HCT116 (cell line): ENCODE results near the gene SUB1. TPM values are rescaled to one million over a fixed set of nuclear protein-coding genes. Genes with fewer than 3 reads are reported as not detected.

Source experiments
- ATAC-seq: fragments of 200-7000 bp; cut with Tn5 transposase; 2 replicates; pipeline ENCODE4 v1.9.1; 2020; ENCODE audit warnings: mild to moderate bottlenecking, moderate library complexity
- BruUV-seq: library from RNA; stranded (reverse); fragments of 400-500 nt; replicated peaks from 2 replicates; lab custom pipeline; 2021; lab: Mats Ljungman, UMichigan
- CTCF ChIA-PET: fragments of 300-600 bp; sonication (Branson Sonifier 250); formaldehyde crosslinking; loops from one replicate; lab custom pipeline; 2021; ENCODE audit warnings: antibody characterized with exemption; lab: Charles Lee
- POLR2A ChIA-PET: fragments of 300-600, 350-600 bp; sonication (Branson Sonifier 250); formaldehyde crosslinking; loops from one replicate; lab custom pipeline; 2021; ENCODE audit warnings: antibody characterized with exemption; lab: Charles Lee
- RAD21 ChIA-PET, 2 experiments: fragments of 300-600 bp; sonication (Branson Sonifier 250); formaldehyde crosslinking; loops; one replicate each; lab custom pipeline; 2023; ENCODE audit warnings: low total read pairs in 2 of 2; ENCODE audit not compliant: uncharacterized antibody in 2 of 2, unreplicated experiment in 2 of 2, low non-redundant PET in 1 of 2; lab: Charles Lee
- DNase-seq: peaks from one replicate; pipeline ENCODE4 v3.0.0-alpha.2; 2010; ENCODE audit warnings: low read depth, low spot score
- H2AFZ ChIP-seq: fragments of 200-600 bp; shearing (Covaris generic), sonication (generic); 2 replicates; pipeline ENCODE4 v1.6.1; 2017; ENCODE audit warnings: low read depth, mixed run types, mixed read lengths, antibody characterized with exemption, low read length; ENCODE audit not compliant: poor library complexity, severe bottlenecking
- H3K27ac ChIP-seq: 2 replicates; pipeline ENCODE4 v1.5.1; 2012; ENCODE audit warnings: low read depth, low read length
- H3K27me3 ChIP-seq: fragments of 200-600 bp; sonication (generic); 2 replicates; pipeline ENCODE4 v1.6.1; 2016; ENCODE audit warnings: mixed run types, low read length, mixed read lengths; ENCODE audit not compliant: insufficient read depth
- H3K36me3 ChIP-seq, 2 experiments: fragments of 200-500 bp in 1 of 2; fragments of 200-600 bp in 1 of 2; sonication (Bioruptor generic) in 1 of 2; sonication (generic) in 1 of 2; 2 replicates each; pipeline versions ENCODE4 v1.5.1 to v1.6.1; 2014 to 2016; ENCODE audit warnings: low read length in 2 of 2, inconsistent platforms in 1 of 2, mixed read lengths in 1 of 2, mixed run types in 1 of 2; ENCODE audit not compliant: insufficient read depth in 2 of 2, control insufficient read depth in 1 of 2
- H3K4me1 ChIP-seq, 2 experiments: fragments of 200-600 bp in 1 of 2; sonication (generic) in 1 of 2; 2 replicates each; pipeline versions ENCODE4 v1.5.1 to v1.6.1; 2012 to 2017; ENCODE audit warnings: low read length in 2 of 2, inconsistent platforms in 1 of 2, mild to moderate bottlenecking in 1 of 2, mixed read lengths in 1 of 2, mixed run types in 1 of 2, moderate library complexity in 1 of 2; ENCODE audit not compliant: insufficient read depth in 2 of 2, control insufficient read depth in 1 of 2
- H3K4me2 ChIP-seq: fragments of 200-600 bp; sonication (generic); 2 replicates; pipeline ENCODE4 v1.6.1; 2017; ENCODE audit warnings: mixed run types, low read length, mixed read lengths
- H3K4me3 ChIP-seq, 2 experiments: fragments of 200-600 bp in 1 of 2; sonication (generic) in 1 of 2; replicated peaks in 1 of 2; 2 replicates each; pipeline ENCODE4 v1.5.1; 2011 to 2016; ENCODE audit warnings: low read length in 2 of 2, control low read depth in 1 of 2, low read depth in 1 of 2, mild to moderate bottlenecking in 1 of 2, mixed read lengths in 1 of 2, mixed run types in 1 of 2
- H3K79me2 ChIP-seq: fragments of 200-600 bp; sonication (generic); 2 replicates; pipeline ENCODE4 v1.6.1; 2017; ENCODE audit warnings: mild to moderate bottlenecking, mixed run types, low read length, moderate library complexity, mixed read lengths; ENCODE audit not compliant: insufficient read depth
- H3K9ac ChIP-seq: fragments of 200-600 bp; sonication (generic); 2 replicates; pipeline ENCODE4 v1.6.1; 2016; ENCODE audit warnings: low read length, mixed read lengths
- H3K9me2 ChIP-seq: fragments of 200-600 bp; sonication (generic), shearing (Covaris generic); 2 replicates; pipeline ENCODE4 v1.6.1; 2017; ENCODE audit warnings: mixed run types, mild to moderate bottlenecking, moderate library complexity; ENCODE audit not compliant: insufficient read depth
- H3K9me3 ChIP-seq, 2 experiments: fragments of 200-500 bp in 1 of 2; fragments of 200-600 bp in 1 of 2; sonication (Bioruptor generic) in 1 of 2; sonication (generic) in 1 of 2; 2 replicates each; pipeline ENCODE4 v1.6.1; 2014 to 2017; ENCODE audit warnings: low read length in 2 of 2, mixed read lengths in 2 of 2, inconsistent platforms in 1 of 2, low read depth in 1 of 2, mild to moderate bottlenecking in 1 of 2, mixed run types in 1 of 2, moderate library complexity in 1 of 2; ENCODE audit not compliant: control insufficient read depth in 1 of 2, insufficient read depth in 1 of 2
- H4K20me1 ChIP-seq: fragments of 200-600 bp; sonication (generic), shearing (Covaris generic); 2 replicates; pipeline ENCODE4 v1.6.1; 2017; ENCODE audit warnings: mixed run types, mild to moderate bottlenecking, moderate library complexity; ENCODE audit not compliant: insufficient read depth
- CTCF ChIP-seq, 3 experiments: fragments of 200-600 bp in 1 of 3; sonication (generic) in 1 of 3; IDR thresholded peaks in 2 of 3; conservative IDR thresholded peaks in 1 of 3; 2 replicates each; pipeline ENCODE4 v1.5.1; 2012 to 2017; ENCODE audit warnings: low read depth in 2 of 3, low read length in 2 of 3, antibody characterized with exemption in 1 of 3, borderline replicate concordance in 1 of 3, control low read depth in 1 of 3, mild to moderate bottlenecking in 1 of 3, mixed read lengths in 1 of 3, mixed run types in 1 of 3, moderate library complexity in 1 of 3; ENCODE audit not compliant: insufficient read depth in 1 of 3
- POLR2AphosphoS5 ChIP-seq: IDR thresholded peaks from 2 replicates; pipeline ENCODE4 v1.6.1; 2011; ENCODE audit warnings: mild to moderate bottlenecking, low read depth, low read length, moderate library complexity
- RAD21 ChIP-seq: IDR thresholded peaks from 2 replicates; pipeline ENCODE4 v1.6.1; 2012; ENCODE audit warnings: low read depth, mild to moderate bottlenecking
- SRF ChIP-seq: IDR thresholded peaks from 2 replicates; pipeline ENCODE4 v1.6.1; 2012; ENCODE audit warnings: low read depth
- ZFX ChIP-seq: fragments of 450-650 bp; IDR thresholded peaks from 2 replicates; pipeline ENCODE4 v1.6.1; 2017
- intact Hi-C: fragments of 100-400 bp; cut with micrococcal nuclease; formaldehyde crosslinking; loops from 2 replicates; pipeline ENCODE4 v1.10.0; 2022
- total RNA-seq: library from RNA; stranded (reverse); gene quantifications from one replicate; pipeline ENCODE4 v1.2.1, GENCODE V29; 2021; ENCODE audit not compliant: unreplicated experiment

The SUB1 gene
- total RNA-seq, 1 experiment from 2014 or later: 216 TPM

GRCh38 chr5:32612134-32612888, 27.0 kb downstream of the SUB1 start:
- DNase-seq: no peak
- Histone ChIP-seq H3K27ac (no peak overlapping the region), H3K4me1 (no peaks in the 10 kb centered on the region), H3K79me2 (no peaks in the 10 kb centered on the region), H3K9me2 (no peaks in the 10 kb centered on the region), H3K4me2 (no peak overlapping the region), H3K4me3 (no peak overlapping the region), H3K9ac (no peak overlapping the region), H4K20me1 (no peaks in the 10 kb centered on the region), H2AFZ (no peak overlapping the region), H3K36me3 (no peaks in the 10 kb centered on the region), H3K9me3 (no peaks in the 10 kb centered on the region), H3K27me3 (no peaks in the 10 kb centered on the region)
- TF ChIP-seq ZFX: no peak
- ChIA-PET CTCF (interaction anchor here (1.4 to 3.5 kb wide), 3 partner anchors 22 to 380 kb away, joined by 10 to 19 read pairs (median 12); no protein-coding TSS in a partner anchor), RAD21 (no interaction called here), POLR2A (no interaction called here)
- intact Hi-C loops: loop anchor here (10.0 kb wide), 2 partner anchors 572 to 788 kb away; no protein-coding TSS in a partner anchor
- BruUV-seq: no TSS peak
- ATAC-seq: 0 out of 2 replicates have a peak, but pooled peaks have one; percentile 11

- H3K9ac ChIP-seq: no peak overlapping the region
- ATAC-seq: peak; percentile 86
- H4K20me1 ChIP-seq: no peaks in the 10 kb centered on the region
- no peaks in the 10 kb centered on the region for H3K9me3 ChIP-seq
- H3K27me3 ChIP-seq: no peaks in the 10 kb centered on the region
- ChIA-PET RAD21 (interaction anchor here in 1 of 2 experiments (0.9 kb wide), 1 partner anchor 125 kb away, joined by 3 read pairs; no protein-coding TSS in a partner anchor), CTCF (interaction anchor here (1.4 to 3.5 kb wide), 3 partner anchors 23 to 381 kb away, joined by 10 to 19 read pairs (median 12); no protein-coding TSS in a partner anchor)
- H3K36me3 ChIP-seq: no peaks in the 10 kb centered on the region
- no peaks in the 10 kb centered on the region for H3K79me2 ChIP-seq
- peak; percentile 64 for DNase-seq
- no peak overlapping the region for H3K4me2 ChIP-seq
- no peak overlapping the region for H3K27ac ChIP-seq
- no peaks in the 10 kb centered on the region for H3K9me2 ChIP-seq
- H3K4me1 ChIP-seq: no peaks in the 10 kb centered on the region
- BruUV-seq: no TSS peak
- TF ChIP-seq SRF (no peak), RAD21 (peak; percentile 80), CTCF (IDR thresholded peaks at IDR 0.05 in 2 of 3, conservative IDR thresholded peaks at IDR 0.05 in 1 of 3; ENCODE audit: borderline replicate concordance in 1 of 3, insufficient read depth in 1 of 3, low read depth in 2 of 3, low read length in 2 of 3) (peak; percentile 74 to 85 (median 82)), POLR2AphosphoS5 (no peak)
- TF ChIP-seq, all 23 proteins: peak for 2
- intact Hi-C loops: loop anchor here (1.0 to 10.0 kb wide), 5 partner anchors 124 to 788 kb away; no protein-coding TSS in a partner anchor
- Histone ChIP-seq H2AFZ (no peak overlapping the region), H3K4me3 (no peak overlapping the region)
- POLR2A ChIA-PET: no interaction called here
Measured at GRCh38 chr5:32613050-32613672, 27.8 kb downstream of the SUB1 start.
